ENCODE measurements around the gene CORO1C.
"Not testable (repeated sequence)": the region's sequence is repeated elsewhere in the genome, so short reads cannot be mapped to it uniquely, and the experiment has no call there.

The CORO1C gene

DNA sequence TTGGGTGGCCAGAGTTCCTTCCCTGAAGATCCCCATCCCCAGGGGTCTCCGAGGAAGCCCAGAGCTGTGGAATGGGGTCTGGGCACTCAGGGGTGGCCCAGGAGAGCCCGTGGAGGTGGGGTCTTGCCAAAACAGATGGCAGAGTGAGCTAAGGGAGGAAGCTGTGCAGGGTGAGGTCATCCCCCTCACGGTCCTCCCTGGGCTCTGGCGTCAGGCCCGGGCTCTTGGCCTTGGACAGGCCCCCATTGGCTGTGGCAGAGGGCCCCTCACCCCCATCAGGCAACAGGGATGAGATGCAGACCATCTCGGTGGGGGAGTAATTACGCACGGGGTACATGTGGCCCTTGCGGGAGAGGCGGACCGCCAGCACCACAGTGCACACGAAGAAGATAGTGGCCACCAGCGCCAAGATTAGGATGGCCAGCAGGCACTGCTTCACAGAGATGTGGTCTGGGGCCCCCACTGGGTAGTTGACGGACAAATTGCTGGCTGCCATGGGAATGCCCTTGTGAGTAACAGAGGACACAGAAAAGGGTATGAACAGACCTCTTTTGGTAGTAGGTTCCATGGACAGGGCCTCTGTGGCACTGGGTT is 108.3 kb downstream of the CORO1C start:
- Histone ChIP-seq H3K36me3 (ENCODE audit: control insufficient read depth, insufficient read depth, low read length) (peaks cover 2% of the 10 kb centered on the region), H3K4me3 (ENCODE audit: low read length) (no peak overlapping the region), H3K4me1 (ENCODE audit: control insufficient read depth, insufficient read depth, low read length) (no peaks in the 10 kb centered on the region), H3K9ac (ENCODE audit: low read length) (no peak overlapping the region), H3K27me3 (ENCODE audit: control insufficient read depth, insufficient read depth, low read length) (no peaks in the 10 kb centered on the region), H3K27ac (ENCODE audit: low read depth, low read length) (no peak overlapping the region)

DNA sequence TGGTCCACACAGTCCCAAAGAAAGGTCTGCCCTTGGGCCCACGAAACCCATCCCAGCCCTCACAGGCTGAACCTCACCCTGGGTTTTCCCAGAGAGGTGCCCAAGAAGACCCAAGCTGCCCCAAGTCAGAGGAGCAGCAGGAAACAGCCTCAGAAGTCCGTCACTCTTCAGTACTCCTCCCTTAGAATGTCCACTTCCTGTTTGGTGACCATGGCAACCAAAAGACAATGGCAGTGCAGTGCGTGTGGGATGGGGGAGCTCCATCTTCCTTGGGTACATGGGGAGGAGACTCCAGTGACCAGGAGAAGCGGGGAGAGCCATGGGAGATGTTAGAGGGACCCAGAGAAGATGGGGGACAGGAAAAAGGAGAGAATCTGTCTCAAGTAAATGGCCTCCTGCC is 108.9 kb downstream of the CORO1C start:
- no peak overlapping the region for H3K9ac ChIP-seq (ENCODE audit: low read length)
- no peaks in the 10 kb centered on the region for H3K27me3 ChIP-seq (ENCODE audit: control insufficient read depth, insufficient read depth, low read length)
- H3K27ac ChIP-seq (ENCODE audit: low read depth, low read length), result no peak overlapping the region
- no peak overlapping the region for H3K4me3 ChIP-seq (ENCODE audit: low read length)
- H3K4me1 ChIP-seq (ENCODE audit: control insufficient read depth, insufficient read depth, low read length), result no peaks in the 10 kb centered on the region
- peaks cover 2% of the 10 kb centered on the region for H3K36me3 ChIP-seq (ENCODE audit: control insufficient read depth, insufficient read depth, low read length)

DNA sequence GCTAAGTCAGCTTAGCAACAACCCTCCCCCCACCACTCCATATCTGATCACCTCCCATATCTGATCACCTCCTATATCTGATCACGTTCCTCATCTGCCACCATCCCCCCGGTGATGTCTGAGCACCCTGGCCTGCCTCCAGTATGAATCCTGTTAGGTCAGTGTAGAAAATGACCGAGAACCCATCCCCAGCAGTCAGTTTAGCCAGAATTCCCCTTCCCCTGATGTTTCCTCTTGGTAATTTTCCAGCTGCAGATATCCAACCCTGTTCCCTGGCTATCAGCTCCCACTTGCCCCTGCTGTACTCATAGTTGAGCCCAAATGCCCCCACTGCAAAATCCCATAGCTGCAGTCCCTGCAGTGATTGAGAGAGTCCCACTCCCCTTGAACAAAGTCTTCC is 110.2 kb downstream of the CORO1C start:
- Histone ChIP-seq H3K4me1 (ENCODE audit: control insufficient read depth, insufficient read depth, low read length) (no peaks in the 10 kb centered on the region), H3K27me3 (ENCODE audit: control insufficient read depth, insufficient read depth, low read length) (no peaks in the 10 kb centered on the region), H3K27ac (ENCODE audit: low read depth, low read length) (no peak overlapping the region), H3K36me3 (ENCODE audit: control insufficient read depth, insufficient read depth, low read length) (peaks cover 2% of the 10 kb centered on the region), H3K9ac (ENCODE audit: low read length) (no peak overlapping the region), H3K4me3 (ENCODE audit: low read length) (no peak overlapping the region)

DNA sequence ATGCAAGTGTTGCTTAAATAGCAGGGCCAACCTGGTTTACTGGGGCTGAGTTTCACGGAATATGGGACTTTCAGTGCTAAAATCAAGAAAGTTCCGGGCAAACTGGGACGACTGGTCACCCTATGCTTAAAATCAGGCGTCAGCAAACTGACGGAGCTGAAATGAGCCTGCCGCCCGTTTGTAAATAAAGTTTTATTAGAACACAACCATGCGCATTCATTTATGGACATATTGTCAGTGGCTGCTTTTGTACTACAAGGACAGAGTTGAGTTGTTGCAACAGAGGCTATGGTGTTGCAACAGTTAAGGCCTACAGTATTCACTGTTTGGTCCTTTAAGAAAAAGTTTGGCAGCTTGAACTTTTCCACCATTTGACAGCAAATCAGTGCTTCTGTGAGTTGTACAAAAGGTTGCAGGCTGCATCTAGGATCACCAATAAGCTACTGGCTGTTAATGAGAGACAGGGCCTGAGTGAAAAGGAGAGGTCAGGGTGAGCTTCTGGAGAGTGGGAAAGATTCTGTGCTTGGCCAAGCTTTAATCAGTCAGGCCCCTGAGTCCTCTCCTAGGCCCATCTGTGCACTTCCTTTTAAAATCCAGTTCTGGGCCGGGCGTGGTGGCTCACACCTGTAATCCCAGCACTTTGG is 111.0 kb downstream of the CORO1C start:
- Histone ChIP-seq H3K36me3 (ENCODE audit: control insufficient read depth, insufficient read depth, low read length) (peaks cover 2% of the 10 kb centered on the region), H3K27ac (ENCODE audit: low read depth, low read length) (no peak overlapping the region), H3K27me3 (ENCODE audit: control insufficient read depth, insufficient read depth, low read length) (no peaks in the 10 kb centered on the region), H3K9ac (ENCODE audit: low read length) (no peak overlapping the region), H3K4me1 (ENCODE audit: control insufficient read depth, insufficient read depth, low read length) (no peaks in the 10 kb centered on the region), H3K4me3 (ENCODE audit: low read length) (no peak overlapping the region)

DNA sequence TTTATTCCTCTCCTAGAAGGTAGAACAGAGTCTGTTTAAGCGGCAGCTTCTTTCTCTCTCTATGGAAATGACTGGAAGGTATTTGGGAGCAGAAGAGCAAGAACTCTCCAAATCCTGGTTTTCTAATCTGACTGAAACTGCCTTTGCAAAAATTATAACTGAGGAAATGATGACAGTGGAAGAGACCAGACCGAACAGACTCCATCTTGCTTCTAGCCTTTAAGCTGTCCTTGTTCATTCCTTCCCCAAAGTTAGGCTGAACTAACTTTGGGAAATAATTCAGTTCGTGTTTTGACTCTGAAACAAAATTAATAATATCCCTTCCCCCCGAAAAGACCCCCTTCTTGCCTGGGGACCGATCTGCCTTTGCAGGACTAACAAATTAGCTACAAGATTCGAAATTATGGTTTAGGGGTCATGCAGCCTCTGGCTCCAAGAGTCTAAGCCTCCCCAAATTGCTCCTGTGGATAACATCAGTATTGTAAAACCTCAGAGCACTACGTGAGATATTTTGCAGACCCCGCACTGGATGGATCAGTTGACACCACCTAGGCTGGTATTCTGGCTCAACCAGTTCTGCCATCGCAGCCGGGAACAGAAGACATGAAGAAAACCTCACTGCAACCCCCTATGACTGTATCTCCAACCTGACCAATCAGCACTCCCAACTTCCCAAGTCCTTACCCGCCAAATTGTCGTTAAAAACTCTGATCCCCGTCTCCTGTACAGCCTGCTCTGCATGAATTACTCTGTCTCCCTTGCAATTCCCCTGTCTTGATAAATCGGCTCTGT is 111.8 kb downstream of the CORO1C start:
- H3K9ac ChIP-seq (ENCODE audit: low read length), result no peak overlapping the region
- no peak overlapping the region for H3K4me3 ChIP-seq (ENCODE audit: low read length)
- no peak overlapping the region for H3K27ac ChIP-seq (ENCODE audit: low read depth, low read length)
- H3K4me1 ChIP-seq (ENCODE audit: control insufficient read depth, insufficient read depth, low read length), result no peaks in the 10 kb centered on the region
- H3K36me3 ChIP-seq (ENCODE audit: control insufficient read depth, insufficient read depth, low read length), result peaks cover 2% of the 10 kb centered on the region
- H3K27me3 ChIP-seq (ENCODE audit: control insufficient read depth, insufficient read depth, low read length), result no peaks in the 10 kb centered on the region

DNA sequence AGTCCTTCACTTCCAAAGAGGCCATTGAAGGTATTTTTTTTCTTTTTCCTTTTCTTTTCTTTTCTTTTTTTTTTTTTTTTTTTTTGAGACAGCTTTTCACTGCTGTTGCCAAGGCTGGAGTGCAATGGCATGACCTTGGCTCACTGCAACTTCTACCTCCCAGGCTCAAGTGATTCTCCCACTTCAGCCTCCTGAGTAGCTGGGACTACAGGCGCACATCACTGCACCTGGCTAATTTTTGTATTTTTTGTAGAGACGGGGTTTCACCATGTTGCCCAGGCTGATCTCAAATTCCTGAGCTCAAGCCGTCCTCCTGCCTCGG is 112.4 kb downstream of the CORO1C start:
- not testable (repeated sequence) for H3K36me3 ChIP-seq (ENCODE audit: control insufficient read depth, insufficient read depth, low read length); H3K9ac ChIP-seq (ENCODE audit: low read length); H3K27me3 ChIP-seq (ENCODE audit: control insufficient read depth, insufficient read depth, low read length); H3K27ac ChIP-seq (ENCODE audit: low read depth, low read length); H3K4me3 ChIP-seq (ENCODE audit: low read length); H3K4me1 ChIP-seq (ENCODE audit: control insufficient read depth, insufficient read depth, low read length)

DNA sequence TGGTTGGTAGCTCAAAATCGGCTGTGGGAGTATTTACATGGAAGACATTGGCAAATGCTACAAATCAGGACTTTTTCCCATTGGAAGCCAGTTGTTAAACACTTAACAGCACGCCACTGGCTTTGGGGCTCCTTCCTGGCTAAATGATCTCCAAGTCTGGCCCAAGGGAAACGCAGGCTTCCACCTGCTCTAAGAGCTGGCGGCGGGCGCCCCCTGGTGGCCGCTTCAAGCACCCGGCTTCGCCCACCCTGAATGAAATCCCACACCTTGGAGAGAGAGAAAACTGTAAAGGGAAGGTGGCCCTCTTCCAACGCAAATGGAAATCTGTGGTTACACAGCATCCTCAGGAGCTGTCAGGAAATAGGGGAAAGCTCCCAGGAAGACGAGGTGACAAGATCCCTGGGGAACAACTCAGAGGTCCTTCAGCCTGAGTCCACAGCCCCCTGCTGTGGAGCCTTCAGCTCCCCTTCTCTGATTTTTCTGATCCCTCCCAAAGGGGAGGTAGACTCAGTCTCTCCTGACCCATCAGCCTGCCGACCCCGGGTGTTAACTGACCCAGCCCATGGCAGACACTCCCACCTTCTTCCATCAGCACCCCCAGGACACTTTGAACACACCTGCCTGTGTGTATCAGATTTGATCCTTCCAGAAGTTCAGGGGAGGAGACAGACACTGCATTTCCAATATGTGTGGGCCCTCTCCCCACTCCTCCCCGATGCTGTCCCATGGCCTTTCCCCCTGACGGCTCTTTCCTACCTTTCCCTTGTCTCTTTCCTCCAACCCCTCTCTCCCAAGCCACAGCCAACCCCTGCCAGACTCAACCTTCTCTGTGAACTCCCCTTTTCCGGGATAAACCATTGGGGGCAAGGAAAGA is 113.0 kb downstream of the CORO1C start:
- H3K27me3 ChIP-seq (ENCODE audit: control insufficient read depth, insufficient read depth, low read length), result no peaks in the 10 kb centered on the region
- peaks cover 1% of the 10 kb centered on the region for H3K36me3 ChIP-seq (ENCODE audit: control insufficient read depth, insufficient read depth, low read length)
- H3K27ac ChIP-seq (ENCODE audit: low read depth, low read length), result no peak overlapping the region
- peak overlapping the region; percentile 27 for H3K9ac ChIP-seq (ENCODE audit: low read length)
- no peak overlapping the region for H3K4me3 ChIP-seq (ENCODE audit: low read length)
- no peaks in the 10 kb centered on the region for H3K4me1 ChIP-seq (ENCODE audit: control insufficient read depth, insufficient read depth, low read length)

DNA sequence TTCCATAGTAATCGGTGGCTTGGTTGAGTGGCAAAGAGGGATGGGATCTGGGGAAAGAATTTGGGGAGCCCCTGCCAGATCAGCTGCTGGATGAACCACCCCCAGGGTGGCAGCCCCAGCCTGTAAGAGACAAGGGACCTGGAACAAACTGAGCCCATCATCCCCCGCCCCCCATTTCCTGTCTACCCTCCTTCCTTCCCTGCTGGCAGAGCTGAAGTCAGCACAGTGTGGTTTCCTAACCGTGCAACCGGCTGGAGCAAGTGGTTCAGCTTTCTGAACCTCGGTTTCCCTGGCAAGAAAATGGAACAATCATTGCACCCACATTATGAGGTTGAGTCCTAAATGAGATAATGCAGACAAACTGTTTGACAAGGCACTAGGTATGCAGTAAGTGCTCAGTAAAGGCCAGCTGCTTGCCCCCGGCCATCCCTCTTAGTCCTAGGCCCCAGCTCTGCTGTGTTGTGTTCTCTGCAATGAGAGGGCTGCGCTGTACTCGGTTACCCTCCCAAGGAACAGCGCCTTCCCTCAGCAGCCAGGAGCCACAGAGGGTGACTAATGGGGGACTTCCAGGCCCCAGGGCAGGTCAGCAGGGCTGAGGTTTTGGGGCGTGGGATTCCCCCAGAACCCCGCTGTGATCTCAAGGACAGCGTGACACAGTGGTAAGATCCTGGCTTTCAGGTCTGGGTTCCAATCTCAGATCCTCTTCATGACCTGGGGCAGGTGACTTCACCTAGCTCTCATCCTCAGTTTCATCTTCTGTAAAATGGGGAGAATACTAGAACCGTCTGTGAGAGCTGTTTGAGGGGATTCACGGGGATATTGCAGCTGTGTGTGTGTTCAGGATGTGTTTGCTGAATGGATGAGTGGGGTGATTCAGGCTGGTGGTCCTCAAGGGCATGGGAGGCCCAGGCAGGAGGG is 114.1 kb downstream of the CORO1C start:
- Histone ChIP-seq H3K4me1 (ENCODE audit: control insufficient read depth, insufficient read depth, low read length) (no peaks in the 10 kb centered on the region), H3K27ac (ENCODE audit: low read depth, low read length) (no peak overlapping the region), H3K4me3 (ENCODE audit: low read length) (no peak overlapping the region), H3K36me3 (ENCODE audit: control insufficient read depth, insufficient read depth, low read length) (no peaks in the 10 kb centered on the region), H3K9ac (ENCODE audit: low read length) (no peak overlapping the region), H3K27me3 (ENCODE audit: control insufficient read depth, insufficient read depth, low read length) (no peaks in the 10 kb centered on the region)

DNA sequence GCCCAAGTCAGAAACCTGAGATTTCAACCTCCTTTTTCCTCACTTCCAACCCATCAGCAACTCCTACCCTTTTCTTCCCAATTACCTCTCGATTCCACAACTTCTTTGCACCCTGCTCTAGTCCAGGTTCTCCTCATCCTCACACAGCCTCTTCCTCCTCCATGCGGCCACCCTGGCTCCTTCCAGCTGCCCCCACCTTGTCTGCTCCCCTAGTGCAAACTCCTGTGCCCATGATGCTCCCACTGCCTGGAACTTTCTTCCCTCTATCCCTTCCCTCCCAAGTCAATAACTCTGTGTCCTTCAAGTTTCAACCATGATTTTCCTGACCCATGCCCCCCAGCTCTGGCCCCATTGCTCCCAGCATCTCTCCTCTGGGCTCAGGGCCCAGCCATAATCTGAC is 115.0 kb downstream of the CORO1C start:
- no peak overlapping the region for H3K27ac ChIP-seq (ENCODE audit: low read depth, low read length)
- H3K4me1 ChIP-seq (ENCODE audit: control insufficient read depth, insufficient read depth, low read length), result no peaks in the 10 kb centered on the region
- no peak overlapping the region for H3K4me3 ChIP-seq (ENCODE audit: low read length)
- no peaks in the 10 kb centered on the region for H3K36me3 ChIP-seq (ENCODE audit: control insufficient read depth, insufficient read depth, low read length)
- H3K9ac ChIP-seq (ENCODE audit: low read length), result no peak overlapping the region
- no peaks in the 10 kb centered on the region for H3K27me3 ChIP-seq (ENCODE audit: control insufficient read depth, insufficient read depth, low read length)

DNA sequence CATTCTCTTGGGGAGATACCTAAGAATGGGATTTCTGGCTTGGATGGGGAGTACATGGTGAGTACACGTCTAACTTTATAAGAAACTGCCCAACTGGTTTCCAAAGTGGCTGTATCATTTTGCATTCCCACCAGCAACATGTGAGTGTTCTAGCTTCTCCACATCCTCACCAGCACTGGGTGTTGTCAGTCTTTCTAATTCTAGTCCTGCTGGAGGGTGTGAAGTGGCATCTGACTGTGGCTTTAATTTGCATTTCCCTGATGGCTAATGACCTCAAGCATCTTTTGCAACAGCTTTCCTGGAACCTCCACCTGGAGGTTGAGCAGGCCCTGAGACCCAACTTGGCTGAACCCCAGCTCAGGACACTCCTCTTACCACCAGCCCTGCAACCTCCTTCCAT is 115.4 kb downstream of the CORO1C start:
- Histone ChIP-seq H3K27ac (ENCODE audit: low read depth, low read length) (no peak overlapping the region), H3K4me1 (ENCODE audit: control insufficient read depth, insufficient read depth, low read length) (no peaks in the 10 kb centered on the region), H3K36me3 (ENCODE audit: control insufficient read depth, insufficient read depth, low read length) (no peaks in the 10 kb centered on the region), H3K9ac (ENCODE audit: low read length) (no peak overlapping the region), H3K4me3 (ENCODE audit: low read length) (no peak overlapping the region), H3K27me3 (ENCODE audit: control insufficient read depth, insufficient read depth, low read length) (no peaks in the 10 kb centered on the region)

DNA sequence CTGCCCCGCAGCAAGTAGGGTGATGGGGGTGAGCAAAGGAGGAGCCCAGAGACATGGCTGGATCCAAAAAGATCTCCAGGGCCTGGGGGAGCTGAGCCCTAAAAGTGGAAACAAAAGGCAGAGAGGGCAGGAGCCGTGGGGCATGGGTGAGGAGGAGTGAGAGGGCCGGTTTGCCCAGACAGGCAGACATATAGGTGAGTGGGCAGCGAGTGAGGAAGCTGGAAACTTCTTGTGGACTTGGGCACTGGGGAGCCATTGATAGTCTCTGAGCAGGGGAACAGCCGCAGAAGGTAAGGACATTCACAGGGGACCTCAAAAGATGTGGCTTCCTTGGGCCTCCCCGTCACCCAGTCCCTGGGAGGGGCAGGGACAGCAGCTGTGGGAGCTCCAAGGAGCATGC is 116.7 kb downstream of the CORO1C start:
- Histone ChIP-seq H3K36me3 (ENCODE audit: control insufficient read depth, insufficient read depth, low read length) (no peaks in the 10 kb centered on the region), H3K4me3 (ENCODE audit: low read length) (no peak overlapping the region), H3K27ac (ENCODE audit: low read depth, low read length) (no peak overlapping the region), H3K9ac (ENCODE audit: low read length) (no peak overlapping the region), H3K27me3 (ENCODE audit: control insufficient read depth, insufficient read depth, low read length) (no peaks in the 10 kb centered on the region), H3K4me1 (ENCODE audit: control insufficient read depth, insufficient read depth, low read length) (no peaks in the 10 kb centered on the region)

Data from rectal smooth muscle tissue (tissue), 1 donor.